ENCODE measurements around the gene ACTR3.

- TF ChIP-seq, protein P1, sequence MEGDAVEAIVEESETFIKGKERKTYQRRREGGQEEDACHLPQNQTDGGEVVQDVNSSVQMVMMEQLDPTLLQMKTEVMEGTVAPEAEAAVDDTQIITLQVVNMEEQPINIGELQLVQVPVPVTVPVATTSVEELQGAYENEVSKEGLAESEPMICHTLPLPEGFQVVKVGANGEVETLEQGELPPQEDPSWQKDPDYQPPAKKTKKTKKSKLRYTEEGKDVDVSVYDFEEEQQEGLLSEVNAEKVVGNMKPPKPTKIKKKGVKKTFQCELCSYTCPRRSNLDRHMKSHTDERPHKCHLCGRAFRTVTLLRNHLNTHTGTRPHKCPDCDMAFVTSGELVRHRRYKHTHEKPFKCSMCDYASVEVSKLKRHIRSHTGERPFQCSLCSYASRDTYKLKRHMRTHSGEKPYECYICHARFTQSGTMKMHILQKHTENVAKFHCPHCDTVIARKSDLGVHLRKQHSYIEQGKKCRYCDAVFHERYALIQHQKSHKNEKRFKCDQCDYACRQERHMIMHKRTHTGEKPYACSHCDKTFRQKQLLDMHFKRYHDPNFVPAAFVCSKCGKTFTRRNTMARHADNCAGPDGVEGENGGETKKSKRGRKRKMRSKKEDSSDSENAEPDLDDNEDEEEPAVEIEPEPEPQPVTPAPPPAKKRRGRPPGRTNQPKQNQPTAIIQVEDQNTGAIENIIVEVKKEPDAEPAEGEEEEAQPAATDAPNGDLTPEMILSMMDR (conservative IDR thresholded peaks at IDR 0.05; ENCODE audit: low read depth in 2 of 2), result no peak
- TF ChIP-seq POLR2AphosphoS5 (IDR thresholded peaks at IDR 0.05; ENCODE audit: low read depth) (no peak), REST (IDR thresholded peaks at IDR 0.05; ENCODE audit: unreplicated experiment) (no peak), EZH2phosphoT487 (IDR thresholded peaks at IDR 0.05; ENCODE audit: unreplicated experiment) (no peak), EZH2 (IDR thresholded peaks at IDR 0.05; ENCODE audit: low read depth, unreplicated experiment) (no peak), CREB1 (CRISPR knock-in tag; IDR thresholded peaks at IDR 0.05; ENCODE audit: low read depth) (no peak), JUNB (IDR thresholded peaks at IDR 0.05; ENCODE audit: unreplicated experiment) (no peak), ZNF114 (CRISPR knock-in tag; IDR thresholded peaks at IDR 0.05) (no peak), ZNF331 (CRISPR knock-in tag; IDR thresholded peaks at IDR 0.05; ENCODE audit: low read depth) (no peak), ZNF462 (CRISPR knock-in tag; IDR thresholded peaks at IDR 0.05) (no peak), ETS1 (IDR thresholded peaks at IDR 0.05) (no peak), NANOG (IDR thresholded peaks at IDR 0.05; ENCODE audit: borderline replicate concordance) (no peak), STAT1 (IDR thresholded peaks at IDR 0.05; ENCODE audit: unreplicated experiment) (no peak)
Measured at GRCh38 chr2:114009205-114009944, 119.5 kb downstream of the ACTR3 start.

All from GM23338 (cell line).